NCI-H446 treated with DMSO at 0.1 percent for 48 hours (cell line): Measurements from ENCODE around the gene ARHGEF12.

Experiments used
- DNase-seq: peaks from one replicate; lab custom pipeline; 2025; lab: John Stamatoyannopoulos, UW

Gene ARHGEF12

DNA sequence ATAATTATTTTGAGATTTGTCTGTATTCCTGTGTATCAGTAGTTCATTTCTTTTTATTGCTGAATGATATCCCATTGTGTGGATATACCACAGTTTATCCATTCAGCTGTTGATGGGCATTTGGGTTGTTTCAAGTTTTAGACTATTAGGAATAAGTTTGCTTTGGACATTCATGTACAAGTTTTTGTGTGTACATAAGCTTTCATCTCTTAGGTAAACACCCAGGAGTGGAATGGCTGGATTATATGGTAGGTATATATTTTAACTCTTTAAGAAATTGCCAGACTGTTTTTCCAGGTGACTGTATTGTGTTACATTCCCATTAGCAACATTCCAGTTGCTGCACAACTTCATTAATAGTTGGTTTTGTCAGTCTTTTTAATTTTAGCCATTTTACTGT lies 52.0 kb downstream of the ARHGEF12 start:
- DNase-seq, result no peak

DNA sequence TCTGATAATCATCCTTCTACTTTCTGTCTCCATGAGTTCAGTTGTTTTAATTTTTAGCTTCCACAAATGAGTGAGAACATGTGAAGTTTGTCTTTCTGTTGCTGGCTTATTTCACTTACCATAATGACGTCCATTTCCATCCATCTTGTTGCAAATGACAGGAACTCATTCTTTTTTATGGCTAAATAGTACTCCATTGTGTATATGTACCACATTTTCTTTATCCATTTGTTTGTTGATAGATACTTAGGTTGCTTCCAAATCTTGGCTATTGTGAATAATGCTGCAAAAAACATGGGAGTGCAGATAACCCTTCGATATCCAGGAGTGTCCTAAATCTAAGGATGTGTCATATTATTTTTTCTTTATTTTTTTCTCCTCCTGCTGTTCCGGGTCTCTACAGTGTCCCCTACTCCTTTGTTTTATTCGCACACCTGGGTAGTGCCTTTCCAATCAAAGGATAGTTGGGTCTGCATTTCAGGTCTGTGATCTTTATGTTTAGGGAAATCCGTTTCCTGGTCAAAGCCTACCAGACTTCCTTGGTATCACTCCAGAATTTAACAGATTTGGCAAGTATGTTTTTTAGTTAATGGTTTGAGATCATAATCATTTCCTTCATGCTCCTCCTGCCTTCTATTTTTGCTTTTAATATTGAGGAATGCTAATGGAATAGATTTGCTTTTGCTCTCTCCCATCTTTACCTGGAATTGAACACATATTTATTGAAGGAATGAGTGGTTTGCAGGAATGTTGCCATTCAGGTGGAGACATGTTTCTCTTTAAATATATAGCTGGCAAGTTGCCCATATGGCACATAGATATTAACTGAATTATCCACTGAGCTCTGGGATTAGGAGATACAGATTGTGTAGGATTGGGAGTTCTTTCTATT lies 53.7 kb downstream of the ARHGEF12 start:
- DNase-seq, result no peak

DNA sequence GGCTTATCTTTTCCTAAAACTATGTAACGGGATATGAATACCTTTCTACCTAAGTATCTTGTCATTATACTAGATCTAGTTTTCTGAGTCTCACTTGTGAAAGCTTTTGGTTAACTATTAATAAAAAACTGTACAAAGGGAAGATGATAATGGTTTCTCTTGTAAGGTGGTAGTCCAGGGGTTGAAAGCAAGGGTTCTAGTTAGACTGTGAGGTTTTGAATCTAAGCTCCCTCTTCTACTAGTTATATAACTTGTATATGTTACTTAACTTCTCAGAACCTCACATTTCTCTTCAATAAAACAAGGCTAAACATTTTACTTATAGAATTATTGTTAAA lies 54.3 kb downstream of the ARHGEF12 start:
- DNase-seq, result no peak

DNA sequence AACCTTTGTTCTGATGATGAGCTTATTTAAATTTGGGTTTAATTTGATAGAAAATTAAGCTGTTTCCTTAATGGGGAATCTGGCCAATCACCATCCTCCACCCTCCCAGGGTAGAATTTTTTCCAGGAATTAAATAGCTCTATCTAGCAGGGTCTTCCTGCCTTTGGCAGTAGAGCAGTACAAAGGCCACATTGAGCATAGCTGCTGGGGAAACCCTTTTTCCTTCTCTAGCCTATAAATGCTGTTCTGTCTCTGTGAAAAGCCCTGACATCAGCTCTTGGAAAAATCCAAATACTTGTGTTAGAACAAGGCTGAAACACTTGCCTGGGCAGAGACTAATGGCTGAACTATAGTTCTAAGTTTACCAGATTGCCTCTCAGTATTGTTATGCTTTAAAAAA lies 55.1 kb downstream of the ARHGEF12 start:
- no peak for DNase-seq

DNA sequence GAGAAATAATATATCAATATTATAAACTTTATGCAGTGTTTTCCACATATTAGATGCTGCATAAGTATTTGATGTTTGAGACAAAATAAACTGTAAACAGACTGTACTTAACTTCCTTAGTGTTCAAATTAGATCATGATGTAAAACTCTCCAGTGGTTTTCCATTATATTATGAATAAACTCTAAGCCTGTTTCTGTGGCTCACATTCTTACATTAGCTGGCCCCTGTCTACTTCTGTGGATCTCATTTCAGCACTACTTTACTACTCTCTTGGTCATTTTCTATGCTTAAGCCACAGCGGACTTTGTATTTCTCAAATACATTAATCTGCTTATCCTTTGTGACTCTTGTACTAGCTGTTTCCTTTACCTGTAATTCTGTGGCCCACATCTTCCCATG lies 55.6 kb downstream of the ARHGEF12 start:
- DNase-seq, result no peak

DNA sequence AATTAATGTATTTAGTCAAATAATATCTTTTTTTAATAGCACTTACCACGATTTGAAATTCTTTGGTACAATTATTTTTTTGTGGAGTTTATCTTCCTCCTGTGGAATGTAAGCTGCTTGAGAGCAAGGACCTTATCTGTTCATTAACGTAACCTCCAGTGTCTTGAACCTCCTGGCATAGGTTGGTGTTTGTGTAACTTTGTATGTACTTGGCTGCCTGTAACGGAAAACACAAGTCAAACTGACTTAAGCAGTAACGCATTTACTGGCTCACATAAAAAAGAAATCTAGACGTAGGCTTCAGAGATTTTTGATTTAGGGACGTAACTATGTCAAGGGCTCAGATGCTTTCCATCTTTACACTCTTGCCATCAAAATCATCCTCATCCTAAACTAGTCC lies 56.1 kb downstream of the ARHGEF12 start:
- no peak for DNase-seq

DNA sequence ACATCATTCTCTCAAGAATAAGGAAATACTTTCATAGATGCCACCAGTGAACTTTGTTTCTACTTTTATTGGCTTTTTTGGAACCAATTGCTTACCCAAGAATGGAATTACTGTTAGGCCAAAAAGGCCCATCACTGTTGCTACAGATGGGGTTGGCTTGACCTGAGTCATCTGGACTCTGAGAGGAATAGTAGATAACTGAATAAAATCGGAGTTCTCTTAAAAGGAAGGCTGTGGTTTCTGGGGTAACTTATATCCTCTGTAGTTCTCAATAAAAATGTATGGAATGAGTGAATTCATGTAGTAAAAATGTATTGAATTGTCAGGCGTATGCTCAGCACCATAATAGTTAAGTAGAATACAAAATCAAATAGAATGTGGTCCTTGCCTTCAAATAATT lies 56.6 kb downstream of the ARHGEF12 start:
- no peak for DNase-seq

DNA sequence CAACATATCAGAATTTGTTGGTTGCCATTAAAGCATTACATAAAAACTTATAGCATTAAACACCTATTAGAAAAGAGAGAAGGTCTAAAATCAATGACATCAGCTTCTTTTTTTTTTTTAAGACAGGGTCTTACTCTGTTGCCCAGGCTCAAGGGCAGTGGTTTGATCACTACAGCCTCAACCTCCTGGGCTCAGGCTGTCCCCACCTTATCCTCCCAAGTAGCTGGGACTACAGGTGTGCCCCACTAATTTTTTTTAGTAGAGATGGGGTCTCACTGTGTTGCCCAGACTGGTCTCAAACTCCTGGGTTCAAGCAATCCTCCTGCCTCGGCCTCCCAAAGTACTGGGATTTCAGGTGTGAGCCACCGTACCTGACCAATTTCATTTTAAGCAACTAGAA lies 57.9 kb downstream of the ARHGEF12 start:
- DNase-seq, result no peak

DNA sequence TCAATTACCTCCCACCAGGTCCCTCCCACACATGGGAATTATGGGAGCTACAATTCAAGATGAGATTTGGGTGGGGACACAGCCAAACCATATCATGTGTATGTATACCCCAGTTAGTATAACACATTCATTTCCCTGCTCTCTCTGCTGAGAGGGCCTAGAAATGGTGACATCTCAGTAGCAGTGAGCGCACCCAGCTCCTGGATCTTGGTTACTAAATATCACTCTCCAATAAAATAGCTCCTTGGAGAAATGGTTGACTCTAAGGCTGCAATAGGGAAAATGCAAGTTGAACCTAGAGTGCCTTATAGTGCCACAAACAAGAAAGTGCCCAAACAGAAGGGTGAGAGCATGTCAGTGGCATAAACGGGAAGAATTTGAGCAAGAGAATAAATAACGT lies 59.6 kb downstream of the ARHGEF12 start:
- no peak for DNase-seq

DNA sequence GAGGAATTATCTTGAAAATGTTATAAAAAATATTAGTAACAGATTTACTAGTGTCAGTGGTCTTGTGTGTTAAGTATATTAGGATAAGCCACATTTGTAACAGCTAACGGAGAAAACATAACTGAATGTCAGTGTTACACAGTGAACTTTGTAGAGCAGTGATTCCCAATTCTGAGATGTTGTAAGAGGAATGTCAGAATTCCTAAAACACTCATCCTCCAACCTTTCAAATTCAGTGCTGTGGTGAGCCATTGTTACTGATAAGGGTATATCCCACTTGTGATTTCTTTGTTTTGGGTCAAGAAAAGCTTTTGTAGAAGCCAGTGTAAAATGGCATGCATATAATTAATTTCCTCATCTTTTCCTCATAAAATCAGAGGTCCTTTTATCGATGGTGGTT lies 61.9 kb downstream of the ARHGEF12 start:
- DNase-seq, result no peak

DNA sequence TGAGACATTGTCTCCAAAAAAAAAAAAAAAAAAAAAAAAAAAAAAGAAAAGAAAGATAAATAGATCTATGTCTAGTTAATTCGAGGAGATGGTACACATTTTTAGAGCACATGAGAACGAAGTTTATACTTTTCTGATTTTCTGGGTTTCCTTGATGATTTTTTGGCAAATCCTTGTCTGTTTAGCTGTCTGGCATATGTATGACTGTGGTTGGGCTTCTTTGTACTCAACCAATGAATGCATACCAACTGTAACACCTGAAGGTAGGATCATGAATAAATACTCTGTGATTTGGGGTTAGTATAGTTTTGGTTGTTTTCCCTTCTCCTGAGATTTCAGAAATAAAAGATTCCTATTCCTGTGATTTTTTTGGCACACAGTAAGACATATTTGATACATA lies 63.1 kb downstream of the ARHGEF12 start:
- DNase-seq, result peak; percentile 7

DNA sequence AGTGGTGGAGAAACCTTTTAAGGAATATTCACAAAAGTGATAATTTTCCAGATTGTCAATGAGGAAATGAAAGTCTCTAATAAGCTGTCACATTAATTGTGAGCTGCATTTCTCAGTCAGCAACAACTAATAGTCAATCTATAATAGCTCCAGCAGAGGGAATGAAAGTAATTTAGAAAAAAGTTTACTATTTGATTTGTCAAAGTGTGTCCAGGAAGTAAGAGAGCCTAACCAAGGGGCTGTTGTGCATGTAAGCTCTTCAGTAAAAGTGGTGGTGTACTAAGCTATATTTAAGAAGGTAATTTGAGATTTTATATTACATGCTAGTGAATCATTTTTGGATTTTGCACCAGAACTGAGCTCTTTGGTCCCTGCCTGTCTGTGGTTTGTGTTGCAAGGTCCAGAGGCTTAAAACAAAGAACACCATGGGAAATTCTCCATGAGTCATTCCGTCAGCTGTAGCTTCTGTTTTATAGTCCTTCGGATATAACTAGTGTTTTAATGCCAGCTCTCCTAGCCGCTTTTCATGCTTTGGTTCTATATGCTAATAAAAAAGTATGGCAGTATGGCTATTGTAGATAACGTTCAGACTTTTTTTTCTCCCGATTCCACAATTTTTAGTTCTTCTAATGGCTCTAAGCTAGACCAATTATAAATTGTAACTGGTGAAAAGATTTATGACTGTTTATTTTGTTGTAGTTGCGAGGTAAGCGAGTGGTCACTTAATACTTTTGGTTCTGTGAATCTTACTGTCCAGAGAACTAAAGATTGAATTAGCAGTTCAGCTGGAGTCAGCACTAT lies 64.6 kb downstream of the ARHGEF12 start:
- DNase-seq, result no peak

DNA sequence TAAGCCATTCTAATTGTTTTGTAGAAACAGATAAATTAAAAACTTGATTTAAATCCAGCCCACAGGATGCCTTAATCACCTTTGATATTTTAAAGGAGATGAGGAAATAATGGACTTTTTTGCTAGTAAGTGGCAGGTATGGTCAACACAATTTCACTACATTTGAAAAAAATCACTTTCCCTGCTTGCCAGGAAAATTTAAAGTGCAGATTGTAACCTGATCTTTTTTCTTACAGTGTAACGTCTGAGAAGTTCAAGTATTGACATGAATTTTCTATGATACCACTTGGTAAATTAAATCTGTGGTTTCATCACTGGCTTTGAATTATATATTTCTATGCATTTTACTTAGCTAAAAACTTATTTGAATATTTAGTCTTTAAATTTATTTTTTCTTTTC lies 65.3 kb downstream of the ARHGEF12 start:
- DNase-seq, result no peak

DNA sequence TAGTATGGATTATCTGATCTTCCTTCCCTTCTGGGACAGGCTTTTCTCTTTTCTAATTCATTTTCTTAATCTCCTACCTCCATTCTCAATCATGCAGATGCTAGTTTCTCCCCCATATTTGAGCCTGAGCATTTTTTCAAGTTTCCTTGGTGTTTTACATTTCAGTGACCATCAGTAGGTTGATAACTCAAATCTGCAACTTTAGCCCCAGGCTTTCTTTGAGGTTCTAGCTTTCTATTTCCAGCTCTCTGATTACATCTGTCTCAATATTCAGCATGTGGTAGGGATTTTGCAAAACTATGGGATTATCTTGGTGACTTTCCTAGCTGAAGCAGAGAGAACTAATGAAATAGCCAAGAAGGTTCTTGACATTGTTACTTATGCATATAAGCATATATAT lies 67.8 kb downstream of the ARHGEF12 start:
- no peak for DNase-seq

DNA sequence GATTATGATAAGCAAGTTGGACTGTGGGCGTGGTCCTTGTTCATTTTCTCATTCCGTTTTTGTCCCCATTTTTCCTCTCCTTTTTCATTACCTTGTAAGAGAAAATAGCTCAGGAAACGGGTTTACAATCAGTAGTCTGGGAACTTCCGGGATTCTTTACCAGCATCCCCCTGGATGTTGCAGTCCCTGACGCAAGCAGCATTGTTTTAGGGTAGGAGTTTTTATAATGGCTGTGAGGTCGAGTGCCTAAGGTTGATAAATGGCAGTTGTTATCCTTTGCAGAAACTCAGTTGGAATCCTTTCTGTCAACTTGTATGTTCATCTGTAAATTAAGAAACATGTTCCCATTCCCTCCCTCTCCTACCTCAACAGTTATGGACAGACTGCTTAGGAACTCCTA lies 68.3 kb downstream of the ARHGEF12 start:
- no peak for DNase-seq

DNA sequence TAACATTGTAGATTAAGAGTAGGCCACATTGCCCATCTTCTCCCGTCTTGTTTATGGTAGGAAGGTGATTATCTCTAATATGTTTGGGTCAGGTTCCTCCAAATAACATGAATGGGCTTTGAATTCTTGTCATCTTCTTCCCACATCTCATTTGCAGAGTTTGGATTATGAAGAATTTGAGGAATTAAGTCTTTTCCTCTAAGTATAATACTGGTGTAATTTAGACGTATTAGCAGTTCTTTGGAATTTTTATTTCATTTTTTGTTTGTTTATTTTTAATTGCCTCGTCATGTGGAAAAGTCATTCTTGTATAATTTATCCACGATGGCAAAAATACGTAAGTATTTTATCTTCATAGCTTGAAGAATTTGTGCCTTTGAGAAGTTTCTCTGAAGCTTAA lies 73.4 kb downstream of the ARHGEF12 start:
- DNase-seq, result no peak

DNA sequence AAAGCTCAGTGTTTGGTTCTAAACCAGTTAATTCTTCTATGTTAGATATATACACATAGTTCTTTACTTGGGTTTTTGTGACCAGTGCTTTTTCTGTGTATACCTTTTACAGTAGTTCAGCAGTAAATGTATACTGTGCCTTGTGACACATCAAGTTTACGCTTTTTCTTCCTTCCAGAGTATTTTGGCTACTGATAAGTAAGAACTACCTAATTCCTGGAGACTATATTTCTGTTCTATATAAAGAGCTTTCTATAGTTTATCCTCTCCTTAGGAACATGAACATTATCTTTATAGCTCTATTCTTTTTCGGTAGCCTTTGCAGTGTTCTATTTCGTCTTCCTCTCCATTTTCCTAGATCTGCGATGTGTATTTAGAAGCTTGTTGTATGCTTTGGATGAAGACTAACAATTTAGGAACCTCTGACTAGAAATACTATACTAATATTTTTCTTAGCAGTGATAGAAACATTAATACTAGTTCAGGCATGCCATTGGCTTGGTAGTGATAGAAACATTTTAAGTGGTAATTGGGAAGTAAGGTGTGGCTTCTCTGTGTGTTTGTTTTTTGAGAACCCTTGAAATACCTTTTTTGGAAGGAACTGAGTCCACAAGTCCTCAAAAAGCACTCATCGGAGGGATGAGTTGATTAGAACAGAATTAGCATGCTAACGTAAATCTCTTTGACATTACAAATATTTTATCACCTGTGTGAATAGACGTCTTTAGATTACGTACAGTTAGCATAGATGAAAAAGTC lies 74.6 kb downstream of the ARHGEF12 start:
- DNase-seq, result no peak

DNA sequence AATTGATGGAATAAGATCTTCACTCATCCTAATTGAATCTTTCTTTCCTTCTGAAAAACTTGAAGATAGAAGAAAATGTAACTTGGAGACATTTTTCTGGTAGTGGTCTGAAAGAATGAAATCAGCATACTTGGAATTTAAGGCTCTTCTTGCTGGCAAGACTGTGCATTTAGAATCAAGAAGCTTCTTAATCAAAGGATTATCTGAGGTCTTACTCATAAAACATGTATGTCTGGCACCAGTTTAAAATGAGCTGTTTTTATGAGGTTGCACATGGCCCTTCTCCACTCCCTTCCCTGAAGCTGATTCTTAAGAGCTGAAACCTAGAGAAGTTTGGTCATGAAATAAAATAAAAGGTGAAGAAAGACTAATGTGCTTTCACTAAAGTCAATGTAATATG lies 77.3 kb downstream of the ARHGEF12 start:
- DNase-seq, result no peak

DNA sequence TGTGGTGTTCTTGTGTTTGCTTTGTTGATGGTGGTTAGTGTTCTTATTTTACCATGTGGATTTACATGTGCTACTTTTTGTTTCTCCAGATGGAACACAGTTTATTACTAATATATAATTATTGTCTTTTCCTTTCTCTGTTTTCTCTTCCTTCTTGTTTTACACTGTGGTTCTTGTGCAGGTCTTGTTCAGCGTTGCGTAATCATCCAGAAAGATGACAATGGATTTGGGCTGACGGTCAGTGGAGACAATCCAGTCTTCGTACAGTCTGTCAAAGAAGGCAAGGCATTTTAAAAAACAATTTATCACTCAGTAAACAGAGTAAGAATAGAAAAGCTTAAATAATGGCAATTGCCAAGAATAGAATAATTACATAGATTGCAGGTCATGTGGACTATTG lies 84.4 kb downstream of the ARHGEF12 start:
- no peak for DNase-seq

DNA sequence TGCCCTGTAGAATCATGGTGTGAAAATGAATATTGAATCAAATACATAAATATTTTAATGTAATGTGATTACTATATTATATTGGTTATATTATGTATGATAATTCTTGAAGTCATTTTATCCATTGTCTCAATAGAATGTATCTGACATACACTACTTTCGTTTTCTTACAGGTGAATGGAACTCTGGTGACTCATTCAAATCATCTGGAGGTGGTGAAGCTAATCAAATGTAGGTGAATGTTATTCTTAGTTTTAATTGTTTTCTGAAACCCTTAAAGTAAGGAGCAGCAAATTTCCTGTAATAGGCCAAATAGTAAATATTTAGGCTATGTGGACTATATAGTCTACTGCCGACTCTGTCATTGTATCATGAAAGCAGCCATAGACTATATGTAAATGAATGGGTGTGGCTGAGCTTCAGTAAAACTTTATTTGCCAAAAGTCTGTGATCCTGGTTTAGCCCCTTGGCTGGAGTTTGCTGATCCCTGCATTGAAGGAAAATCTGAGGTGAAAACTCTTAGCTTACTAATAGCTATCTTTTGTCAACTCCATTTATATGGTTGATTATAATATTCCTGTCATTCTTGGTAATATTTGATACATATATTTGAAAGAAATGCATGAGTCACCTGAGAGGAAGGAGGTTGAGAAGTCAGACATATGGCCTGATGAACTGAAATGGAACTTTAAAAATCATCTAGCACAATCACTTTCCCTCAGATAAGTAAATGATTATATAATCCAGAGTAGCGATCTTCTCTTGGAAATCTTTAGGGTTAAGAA lies 88.2 kb downstream of the ARHGEF12 start:
- no peak for DNase-seq

DNA sequence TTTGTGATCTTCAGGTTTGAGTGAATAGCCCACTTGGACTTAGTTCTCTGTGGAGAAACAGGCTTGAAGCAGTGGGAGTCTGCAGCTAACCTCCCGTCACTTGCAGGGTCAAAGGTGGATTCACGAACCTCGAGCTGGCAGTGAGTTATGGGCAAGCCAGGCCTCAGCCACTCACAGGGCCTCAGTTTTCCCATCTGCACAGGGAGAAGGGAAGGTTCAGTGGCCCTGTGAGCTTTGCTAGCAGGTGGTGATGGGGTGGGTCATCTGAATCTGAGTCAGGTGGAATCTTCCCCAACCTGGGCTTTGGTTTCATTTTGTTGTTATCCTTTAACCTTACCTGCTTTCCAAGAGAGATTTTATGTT lies 88.7 kb downstream of the ARHGEF12 start:
- no peak for DNase-seq

DNA sequence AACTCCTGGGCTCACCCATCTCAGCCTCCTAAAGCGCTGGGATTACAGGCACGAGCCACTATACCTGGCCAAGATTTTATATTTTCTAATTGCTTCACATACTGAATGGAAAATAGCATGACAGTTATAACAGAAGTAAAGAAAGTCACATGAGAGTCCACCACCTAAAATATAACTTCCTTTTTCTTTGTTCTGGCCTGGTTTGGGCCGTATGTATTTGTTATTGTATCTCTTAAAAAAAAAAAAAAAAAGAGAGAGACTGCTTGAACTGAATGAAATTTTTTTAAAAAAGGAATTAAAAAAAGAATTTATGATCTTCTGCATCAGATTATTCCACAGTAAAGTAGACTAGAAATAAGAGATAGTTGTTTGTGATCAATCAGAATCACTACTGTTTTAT lies 89.3 kb downstream of the ARHGEF12 start:
- no peak for DNase-seq
